T1000 (cell line): ENCODE data around the gene CD226.
"Not testable (repeated sequence)": the region's sequence is repeated elsewhere in the genome, so short reads cannot be mapped to it uniquely, and the experiment has no call there.

Source experiments
- DNase-seq: peaks from one replicate; lab custom pipeline; 2025; ENCODE audit warnings: mixed read lengths; lab: John Stamatoyannopoulos, UW

CD226 gene

DNA sequence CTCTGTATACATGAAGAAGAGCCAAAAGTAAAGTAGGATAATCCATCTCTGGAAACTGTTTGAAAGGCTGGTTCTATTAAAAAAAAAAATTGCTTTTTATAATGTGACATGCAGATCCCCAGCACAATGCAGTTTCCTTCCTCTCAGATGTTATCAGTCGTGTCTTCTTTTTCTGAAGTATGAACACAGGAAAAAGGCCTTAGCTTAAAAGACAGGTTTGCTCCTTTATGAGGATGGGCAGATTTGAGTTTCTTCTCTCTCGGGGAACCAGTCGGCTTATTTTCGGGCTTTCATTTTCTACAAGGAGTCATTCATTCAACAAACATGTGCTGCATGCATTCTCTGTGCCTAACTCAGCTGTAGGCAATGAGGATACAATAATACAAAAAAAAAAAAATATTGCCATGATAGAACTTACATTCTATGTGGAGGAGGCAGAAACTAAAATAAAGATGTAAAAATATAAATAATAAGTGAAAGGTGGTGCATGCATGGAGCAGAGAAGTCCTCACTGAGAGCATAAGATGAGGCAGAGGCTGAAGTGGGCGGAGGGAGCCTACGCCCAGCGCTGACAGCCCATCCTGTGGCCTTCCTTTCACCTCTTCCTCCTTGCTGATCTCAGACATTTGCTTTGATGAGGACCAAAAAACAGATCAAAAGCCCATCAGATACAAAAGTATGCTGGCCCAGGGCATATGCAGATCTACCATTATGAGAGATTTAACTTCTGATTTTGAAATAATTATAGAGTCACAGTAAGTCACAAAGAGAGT, at the start of gene CD226:
Gene CD226, minus strand, starts transcription at position 513 of the 773 bp plus-strand sequence. Its CDS starts 467 bp downstream, at position 46.
- no peak for DNase-seq

DNA sequence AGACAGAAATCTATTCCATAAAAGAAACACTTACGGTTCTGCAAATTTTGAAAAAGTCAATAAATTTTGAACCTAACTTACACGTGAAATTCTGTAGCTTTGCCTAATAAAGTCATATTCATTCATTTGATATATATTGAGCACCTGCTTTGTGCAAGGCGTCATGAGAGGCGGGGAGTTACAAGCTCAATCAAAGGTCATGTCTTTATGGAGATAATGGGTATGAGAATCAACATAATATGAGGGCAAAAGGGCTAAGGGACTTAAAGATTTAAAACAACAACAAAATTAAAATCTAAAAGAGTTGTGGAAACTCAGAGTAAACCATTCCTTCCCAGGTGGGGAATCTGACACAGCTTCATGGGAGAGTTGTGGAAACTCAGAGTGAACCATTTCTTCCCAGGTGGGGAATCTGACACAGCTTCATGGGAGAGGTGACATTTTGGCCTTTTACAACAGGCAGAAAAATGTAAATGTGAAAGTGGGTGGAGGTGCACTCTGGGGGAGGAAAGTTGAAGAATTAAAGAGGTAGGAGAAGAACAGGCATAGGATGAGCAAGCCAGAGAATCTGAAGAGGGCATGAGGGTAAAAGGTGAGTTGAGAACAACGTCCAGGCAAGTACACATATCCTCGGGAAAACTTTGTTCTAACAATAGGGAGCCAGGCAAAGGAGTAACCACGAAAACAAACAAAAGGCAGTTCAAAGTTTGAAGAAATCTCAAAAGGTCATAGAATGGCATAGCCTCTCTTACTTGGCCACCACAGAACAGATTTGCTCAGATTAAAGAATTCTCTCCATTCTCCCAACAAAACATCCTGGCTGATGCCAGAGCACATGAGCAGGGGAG, 49.5 kb upstream of the CD226 start:
- DNase-seq: no peak

DNA sequence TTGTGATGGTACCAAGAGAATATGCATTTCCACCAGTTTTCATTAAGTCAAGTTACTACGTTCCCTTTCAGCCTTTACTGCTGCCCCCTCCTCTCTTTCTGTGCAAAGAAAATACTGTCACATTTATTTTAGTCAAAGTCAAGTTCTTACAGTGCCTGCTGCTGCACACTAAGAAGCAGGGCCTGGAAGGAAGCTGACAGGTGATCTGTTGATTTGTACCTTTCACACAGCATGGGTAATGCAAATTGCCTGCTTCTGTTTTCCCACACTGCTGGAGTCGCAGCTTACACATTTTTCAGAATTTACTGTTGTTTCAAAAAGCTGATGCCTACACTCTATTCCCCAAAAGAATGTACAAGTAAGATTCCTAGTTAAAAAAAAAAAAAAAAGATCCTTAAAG, 48.7 kb upstream of the CD226 start:
- DNase-seq: no peak

DNA sequence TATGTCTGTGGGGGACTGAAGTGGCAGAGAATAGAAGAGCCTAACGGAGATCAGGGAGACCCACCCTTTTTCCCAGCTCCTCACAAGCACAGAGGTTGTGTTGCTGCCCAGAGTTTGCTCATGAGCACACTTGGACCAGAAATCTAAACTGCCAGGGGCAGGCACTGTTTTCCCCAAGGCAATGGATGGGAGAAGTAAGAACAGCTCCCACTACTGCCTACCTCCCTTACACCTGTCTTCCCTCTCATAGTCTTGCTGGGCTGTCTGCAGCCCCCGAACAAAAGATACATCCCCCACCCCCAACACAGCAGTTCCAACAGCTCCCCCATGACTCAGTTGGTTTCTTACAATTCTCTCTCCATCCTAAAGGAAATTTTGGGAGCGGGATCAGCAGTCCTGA, 48.1 kb upstream of the CD226 start:
- DNase-seq: no peak

GRCh38 chr18:69992776-69993175, 45.1 kb upstream of the CD226 start:
- no peak for DNase-seq

GRCh38 chr18:69987870-69988269, 40.2 kb upstream of the CD226 start:
- DNase-seq: no peak

GRCh38 chr18:69985239-69985638, 37.6 kb upstream of the CD226 start:
- DNase-seq: no peak

DNA sequence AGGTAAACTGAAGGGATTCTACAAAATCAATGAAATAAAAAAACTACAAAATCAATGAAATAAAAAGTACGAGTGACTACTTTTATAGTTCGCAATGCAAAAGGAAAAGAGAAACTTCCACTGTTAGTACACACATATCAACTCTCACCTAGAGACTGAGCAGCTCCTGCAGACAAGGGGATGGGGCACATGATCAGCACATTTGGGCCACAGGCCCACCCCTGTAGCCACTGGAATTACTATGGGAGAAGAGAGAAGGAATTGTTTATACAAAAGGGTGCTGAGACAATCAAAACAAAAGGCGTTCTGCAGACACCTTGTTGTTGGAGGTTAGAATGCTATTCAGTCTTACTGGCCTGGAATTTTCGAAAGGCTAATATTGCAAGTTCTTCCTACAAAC, 34.7 kb upstream of the CD226 start:
- DNase-seq: no peak

GRCh38 chr18:69981948-69982347, 34.3 kb upstream of the CD226 start:
- no peak for DNase-seq

DNA sequence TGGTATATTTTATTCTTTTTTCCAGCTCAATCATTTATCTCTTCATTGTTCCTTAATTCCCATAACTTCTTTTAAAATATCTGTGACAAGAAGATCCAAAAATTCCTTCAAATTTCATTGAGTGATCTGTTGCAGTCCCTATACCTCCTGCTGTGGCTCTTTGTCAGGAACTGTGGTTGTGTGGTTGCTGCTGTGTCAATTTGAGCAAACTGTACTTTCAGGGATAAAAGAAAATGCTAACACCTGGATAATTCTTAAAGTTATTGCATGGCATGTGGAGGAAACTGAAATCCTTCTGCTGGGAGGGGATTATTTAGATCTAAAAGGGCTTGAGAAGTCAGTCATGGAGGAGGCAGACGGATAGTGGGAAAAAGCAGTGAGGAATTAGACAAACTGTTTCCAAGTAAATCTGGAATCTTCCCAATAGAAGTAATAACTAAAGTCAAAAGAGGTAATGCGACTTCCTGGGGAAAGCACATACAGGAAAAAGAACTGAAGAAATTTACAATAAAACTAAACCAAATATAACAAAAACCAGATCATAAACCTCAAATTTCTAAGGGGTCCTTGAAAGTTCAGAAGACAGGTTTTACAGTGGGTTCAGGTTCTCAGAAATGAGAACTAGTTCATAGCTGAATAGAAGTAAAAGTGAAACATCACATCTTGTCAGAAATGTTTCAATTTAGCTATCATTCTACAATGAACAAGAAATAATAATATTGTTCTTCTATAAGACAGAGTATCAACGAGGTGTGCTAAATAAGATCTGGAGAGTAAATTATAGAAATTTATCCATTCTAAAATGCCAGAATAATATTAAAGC, 33.5 kb upstream of the CD226 start:
- DNase-seq: no peak

- DNase-seq: no peak
Observed at GRCh38 chr18:69980509-69980908, 32.8 kb upstream of the CD226 start.

- no peak for DNase-seq
Observed at GRCh38 chr18:69978732-69979715, 31.4 kb upstream of the CD226 start.

GRCh38 chr18:69975294-69975693, 27.6 kb upstream of the CD226 start:
- not testable (repeated sequence) for DNase-seq

GRCh38 chr18:69974365-69974764, 26.7 kb upstream of the CD226 start:
- no peak for DNase-seq

DNA sequence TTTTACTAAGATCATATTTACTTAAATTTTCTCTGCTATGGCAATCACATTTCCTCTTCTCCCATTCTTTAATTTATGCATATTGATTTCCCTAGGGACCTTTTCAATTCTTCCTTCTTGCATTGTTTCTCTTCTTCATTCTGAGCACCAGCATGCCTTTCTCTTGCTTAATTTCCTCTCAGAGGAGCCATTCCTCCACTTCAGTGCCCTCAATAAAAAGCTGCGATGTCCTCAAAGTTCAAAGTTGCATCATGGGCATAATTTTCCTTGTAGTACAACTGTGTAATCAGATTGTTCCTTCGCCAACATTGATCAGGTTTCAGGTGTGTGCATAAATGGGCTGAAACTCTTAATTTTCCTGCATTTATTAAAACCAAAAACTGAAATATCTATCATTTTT, 21.8 kb upstream of the CD226 start:
- no peak for DNase-seq

- DNase-seq: no peak
Observed at GRCh38 chr18:69968039-69968438, 20.4 kb upstream of the CD226 start.

- no peak for DNase-seq
Observed at GRCh38 chr18:69963196-69963595, 15.5 kb upstream of the CD226 start.

- DNase-seq: no peak
Observed at GRCh38 chr18:69961718-69962117, 14.0 kb upstream of the CD226 start.

- no peak for DNase-seq
Observed at GRCh38 chr18:69958422-69958821, 10.7 kb upstream of the CD226 start.

DNA sequence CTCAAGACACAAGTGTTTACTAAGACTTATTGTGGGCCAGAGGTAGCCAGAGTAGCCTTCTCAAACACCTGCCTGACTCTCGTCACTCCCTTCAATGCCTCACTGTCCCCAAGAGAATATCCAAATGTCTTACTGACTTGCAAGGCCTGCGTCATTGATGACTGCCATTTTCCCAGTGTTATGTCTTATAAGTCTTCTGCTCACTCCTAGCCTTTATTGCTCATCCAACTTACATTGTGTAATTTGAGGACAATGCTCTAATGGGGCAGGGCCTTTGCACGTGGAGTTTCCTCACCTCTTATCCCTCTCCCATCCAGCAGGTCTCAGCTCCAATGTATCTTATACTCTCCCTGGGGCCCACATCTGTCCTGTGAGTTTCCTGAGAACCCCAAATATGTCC, 10.1 kb upstream of the CD226 start:
- DNase-seq: no peak
